HEK293 (cell line): ENCODE results near the gene OLA1.

Source experiments
- CTCF ChIA-PET: fragments of 350-600 bp; formaldehyde crosslinking; extraction: SDS; loops from one replicate; lab custom pipeline; 2021; ENCODE audit warnings: antibody characterized with exemption; lab: Yijun Ruan, JAX
- POLR2A ChIA-PET: fragments of 300-600 bp; formaldehyde crosslinking; extraction: SDS; loops from one replicate; lab custom pipeline; 2020; ENCODE audit warnings: antibody characterized with exemption, inconsistent platforms; lab: Yijun Ruan, JAX
- H3K27ac ChIP-seq: fragments of 200-500 bp; sonication (Bioruptor generic); 2 replicates; pipeline ENCODE4 v1.5.1; 2014; ENCODE audit warnings: low read depth, low read length, control low read depth, inconsistent platforms; ENCODE audit errors: extremely low read depth
- H3K36me3 ChIP-seq, 2 experiments: fragments of 200-500 bp in 1 of 2; sonication (Bioruptor generic) in 1 of 2; 1 replicate in 1 of 2; 2 replicates in 1 of 2; pipeline ENCODE4 v1.5.1; 2014 to 2017; ENCODE audit warnings: inconsistent platforms in 2 of 2, low read length in 2 of 2; ENCODE audit not compliant: control insufficient read depth in 2 of 2, insufficient read depth in 1 of 2
- H3K4me1 ChIP-seq: fragments of 200-500 bp; sonication (Bioruptor generic); 2 replicates; pipeline ENCODE4 v1.5.1; 2014; ENCODE audit warnings: mild to moderate bottlenecking, low read length, inconsistent platforms; ENCODE audit not compliant: control insufficient read depth, insufficient read depth
- H3K4me3 ChIP-seq: 2 replicates; pipeline ENCODE4 v1.5.1; 2011; ENCODE audit warnings: low read depth, mild to moderate bottlenecking, control low read depth, low read length, moderate library complexity
- H3K9me3 ChIP-seq: fragments of 200-500 bp; sonication (Bioruptor generic); 2 replicates; pipeline ENCODE4 v1.5.1; 2014; ENCODE audit warnings: low read depth, low read length, inconsistent platforms; ENCODE audit not compliant: control insufficient read depth, insufficient read depth
- HOXD13 ChIP-seq: sonication (generic); formaldehyde crosslinking; IDR thresholded peaks from 2 replicates; pipeline ENCODE4 v1.8.0; 2022; ENCODE audit warnings: missing genetic modification reagents, borderline replicate concordance
- SCRT2 ChIP-seq: fragments of 450-650 bp; formaldehyde crosslinking; IDR thresholded peaks from 2 replicates; pipeline ENCODE4 v1.5.1; 2016; ENCODE audit warnings: missing biosample characterization, missing genetic modification characterization
- SP2 ChIP-seq: fragments of 450-650 bp; formaldehyde crosslinking; IDR thresholded peaks from 2 replicates; pipeline ENCODE4 v1.5.1; 2016; ENCODE audit warnings: missing biosample characterization, missing genetic modification characterization
- WT1 ChIP-seq: fragments of 450-650 bp; formaldehyde crosslinking; IDR thresholded peaks from 2 replicates; pipeline ENCODE4 v1.5.1; 2016; ENCODE audit warnings: missing biosample characterization, missing genetic modification characterization
- ZEB2 ChIP-seq: fragments of 450-650 bp; formaldehyde crosslinking; IDR thresholded peaks from 2 replicates; pipeline ENCODE4 v1.5.1; 2016; ENCODE audit warnings: missing biosample characterization, missing genetic modification characterization
- ZFP3 ChIP-seq: fragments of 450-650 bp; formaldehyde crosslinking; IDR thresholded peaks from 2 replicates; pipeline ENCODE4 v1.5.1; 2016; ENCODE audit warnings: low read depth, missing biosample characterization, missing genetic modification characterization
- ZNF114 ChIP-seq: fragments of 450-650 bp; formaldehyde crosslinking; IDR thresholded peaks from 2 replicates; pipeline ENCODE4 v1.5.0; 2017; ENCODE audit warnings: missing biosample characterization, missing genetic modification characterization
- ZNF133 ChIP-seq: fragments of 450-650 bp; formaldehyde crosslinking; IDR thresholded peaks from 2 replicates; pipeline ENCODE4 v1.5.1; 2016; ENCODE audit warnings: missing biosample characterization, missing genetic modification characterization
- ZNF202 ChIP-seq: fragments of 450-650 bp; formaldehyde crosslinking; IDR thresholded peaks from 2 replicates; pipeline ENCODE4 v1.5.1; 2016; ENCODE audit warnings: missing biosample characterization, missing genetic modification characterization, borderline replicate concordance
- ZNF239 ChIP-seq: fragments of 450-650 bp; formaldehyde crosslinking; IDR thresholded peaks from 2 replicates; pipeline ENCODE4 v1.5.1; 2016; ENCODE audit warnings: missing biosample characterization, missing genetic modification characterization
- ZNF26 ChIP-seq: fragments of 450-650 bp; formaldehyde crosslinking; IDR thresholded peaks from 2 replicates; pipeline ENCODE4 v1.5.1; 2016; ENCODE audit warnings: missing biosample characterization, missing genetic modification characterization
- ZNF521 ChIP-seq: fragments of 450-650 bp; formaldehyde crosslinking; IDR thresholded peaks from 2 replicates; pipeline ENCODE4 v1.5.1; 2017; ENCODE audit warnings: missing biosample characterization, mild to moderate bottlenecking, missing genetic modification characterization
- ZNF548 ChIP-seq: fragments of 450-650 bp; formaldehyde crosslinking; IDR thresholded peaks from 2 replicates; pipeline ENCODE4 v1.5.1; 2016; ENCODE audit warnings: missing biosample characterization, missing genetic modification characterization
- ZNF549 ChIP-seq: fragments of 450-650 bp; IDR thresholded peaks from 2 replicates; pipeline ENCODE4 v1.5.1; 2018; ENCODE audit warnings: missing biosample characterization, missing genetic modification characterization, mild to moderate bottlenecking, inconsistent platforms, moderate library complexity
- ZNF558 ChIP-seq: fragments of 450-650 bp; formaldehyde crosslinking; IDR thresholded peaks from 2 replicates; pipeline ENCODE4 v1.5.1; 2016; ENCODE audit warnings: missing biosample characterization, missing genetic modification characterization
- ZNF571 ChIP-seq: fragments of 450-650 bp; formaldehyde crosslinking; IDR thresholded peaks from 2 replicates; pipeline ENCODE4 v1.5.0; 2017; ENCODE audit warnings: missing biosample characterization, missing genetic modification characterization
- ZNF600 ChIP-seq: fragments of 450-650 bp; formaldehyde crosslinking; IDR thresholded peaks from 2 replicates; pipeline ENCODE4 v1.5.1; 2016; ENCODE audit warnings: missing biosample characterization, missing genetic modification characterization
- ZNF610 ChIP-seq: fragments of 450-650 bp; formaldehyde crosslinking; IDR thresholded peaks from 2 replicates; pipeline ENCODE4 v1.5.1; 2016; ENCODE audit warnings: missing biosample characterization, missing genetic modification characterization, borderline replicate concordance
- ZNF624 ChIP-seq: fragments of 450-650 bp; formaldehyde crosslinking; IDR thresholded peaks from 2 replicates; pipeline ENCODE4 v1.5.1; 2017; ENCODE audit warnings: missing biosample characterization, missing genetic modification characterization
- ZNF654 ChIP-seq: fragments of 450-650 bp; formaldehyde crosslinking; IDR thresholded peaks from 2 replicates; pipeline ENCODE4 v1.5.1; 2016; ENCODE audit warnings: low read depth, missing biosample characterization, missing genetic modification characterization
- ZNF658 ChIP-seq: fragments of 450-650 bp; formaldehyde crosslinking; IDR thresholded peaks from 2 replicates; pipeline ENCODE4; 2016; ENCODE audit warnings: missing biosample characterization, missing genetic modification characterization
- ZNF677 ChIP-seq: fragments of 450-650 bp; IDR thresholded peaks from 2 replicates; pipeline ENCODE4 v1.5.0; 2018; ENCODE audit warnings: missing biosample characterization, mild to moderate bottlenecking, missing genetic modification characterization, moderate library complexity
- ZNF692 ChIP-seq: fragments of 450-650 bp; formaldehyde crosslinking; IDR thresholded peaks from 2 replicates; pipeline ENCODE4 v1.5.1; 2016; ENCODE audit warnings: missing biosample characterization, missing genetic modification characterization
- ZNF768 ChIP-seq: fragments of 450-650 bp; formaldehyde crosslinking; IDR thresholded peaks from 2 replicates; pipeline ENCODE4 v1.5.1; 2018; ENCODE audit warnings: missing biosample characterization, mild to moderate bottlenecking, missing genetic modification characterization
- TF ChIP-seq, protein P1 (sequence below): fragments of 450-650 bp; formaldehyde crosslinking; IDR thresholded peaks from 2 replicates; pipeline ENCODE4 v1.5.1; 2016; ENCODE audit warnings: missing biosample characterization, missing genetic modification characterization, borderline replicate concordance
- TF ChIP-seq, protein P2 (sequence below): fragments of 450-650 bp; formaldehyde crosslinking; IDR thresholded peaks from 2 replicates; pipeline ENCODE4 v1.5.1; 2017; ENCODE audit warnings: missing biosample characterization, missing genetic modification characterization
- TF ChIP-seq, protein P3 (sequence below): fragments of 450-650 bp; formaldehyde crosslinking; IDR thresholded peaks from 2 replicates; pipeline ENCODE4 v1.5.1; 2016; ENCODE audit warnings: missing biosample characterization, missing genetic modification characterization

The OLA1 gene

GRCh38 chr2:174062934-174063333 lies 185.4 kb downstream of the OLA1 start (continued):
- TF ChIP-seq ZNF692 (tag by site-specific recombination) (no peak), ZNF114 (no peak), ZNF558 (tag by site-specific recombination) (no peak), ZNF768 (no peak), WT1 (tag by site-specific recombination) (no peak), ZNF521 (no peak), ZNF654 (tag by site-specific recombination) (no peak), ZNF239 (tag by site-specific recombination) (no peak), ZFP3 (no peak)
- TF ChIP-seq, protein P1, sequence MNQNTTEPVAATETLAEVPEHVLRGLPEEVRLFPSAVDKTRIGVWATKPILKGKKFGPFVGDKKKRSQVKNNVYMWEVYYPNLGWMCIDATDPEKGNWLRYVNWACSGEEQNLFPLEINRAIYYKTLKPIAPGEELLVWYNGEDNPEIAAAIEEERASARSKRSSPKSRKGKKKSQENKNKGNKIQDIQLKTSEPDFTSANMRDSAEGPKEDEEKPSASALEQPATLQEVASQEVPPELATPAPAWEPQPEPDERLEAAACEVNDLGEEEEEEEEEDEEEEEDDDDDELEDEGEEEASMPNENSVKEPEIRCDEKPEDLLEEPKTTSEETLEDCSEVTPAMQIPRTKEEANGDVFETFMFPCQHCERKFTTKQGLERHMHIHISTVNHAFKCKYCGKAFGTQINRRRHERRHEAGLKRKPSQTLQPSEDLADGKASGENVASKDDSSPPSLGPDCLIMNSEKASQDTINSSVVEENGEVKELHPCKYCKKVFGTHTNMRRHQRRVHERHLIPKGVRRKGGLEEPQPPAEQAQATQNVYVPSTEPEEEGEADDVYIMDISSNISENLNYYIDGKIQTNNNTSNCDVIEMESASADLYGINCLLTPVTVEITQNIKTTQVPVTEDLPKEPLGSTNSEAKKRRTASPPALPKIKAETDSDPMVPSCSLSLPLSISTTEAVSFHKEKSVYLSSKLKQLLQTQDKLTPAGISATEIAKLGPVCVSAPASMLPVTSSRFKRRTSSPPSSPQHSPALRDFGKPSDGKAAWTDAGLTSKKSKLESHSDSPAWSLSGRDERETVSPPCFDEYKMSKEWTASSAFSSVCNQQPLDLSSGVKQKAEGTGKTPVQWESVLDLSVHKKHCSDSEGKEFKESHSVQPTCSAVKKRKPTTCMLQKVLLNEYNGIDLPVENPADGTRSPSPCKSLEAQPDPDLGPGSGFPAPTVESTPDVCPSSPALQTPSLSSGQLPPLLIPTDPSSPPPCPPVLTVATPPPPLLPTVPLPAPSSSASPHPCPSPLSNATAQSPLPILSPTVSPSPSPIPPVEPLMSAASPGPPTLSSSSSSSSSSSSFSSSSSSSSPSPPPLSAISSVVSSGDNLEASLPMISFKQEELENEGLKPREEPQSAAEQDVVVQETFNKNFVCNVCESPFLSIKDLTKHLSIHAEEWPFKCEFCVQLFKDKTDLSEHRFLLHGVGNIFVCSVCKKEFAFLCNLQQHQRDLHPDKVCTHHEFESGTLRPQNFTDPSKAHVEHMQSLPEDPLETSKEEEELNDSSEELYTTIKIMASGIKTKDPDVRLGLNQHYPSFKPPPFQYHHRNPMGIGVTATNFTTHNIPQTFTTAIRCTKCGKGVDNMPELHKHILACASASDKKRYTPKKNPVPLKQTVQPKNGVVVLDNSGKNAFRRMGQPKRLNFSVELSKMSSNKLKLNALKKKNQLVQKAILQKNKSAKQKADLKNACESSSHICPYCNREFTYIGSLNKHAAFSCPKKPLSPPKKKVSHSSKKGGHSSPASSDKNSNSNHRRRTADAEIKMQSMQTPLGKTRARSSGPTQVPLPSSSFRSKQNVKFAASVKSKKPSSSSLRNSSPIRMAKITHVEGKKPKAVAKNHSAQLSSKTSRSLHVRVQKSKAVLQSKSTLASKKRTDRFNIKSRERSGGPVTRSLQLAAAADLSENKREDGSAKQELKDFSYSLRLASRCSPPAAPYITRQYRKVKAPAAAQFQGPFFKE (tag by site-specific recombination) = no peak
- TF ChIP-seq, protein P2, sequence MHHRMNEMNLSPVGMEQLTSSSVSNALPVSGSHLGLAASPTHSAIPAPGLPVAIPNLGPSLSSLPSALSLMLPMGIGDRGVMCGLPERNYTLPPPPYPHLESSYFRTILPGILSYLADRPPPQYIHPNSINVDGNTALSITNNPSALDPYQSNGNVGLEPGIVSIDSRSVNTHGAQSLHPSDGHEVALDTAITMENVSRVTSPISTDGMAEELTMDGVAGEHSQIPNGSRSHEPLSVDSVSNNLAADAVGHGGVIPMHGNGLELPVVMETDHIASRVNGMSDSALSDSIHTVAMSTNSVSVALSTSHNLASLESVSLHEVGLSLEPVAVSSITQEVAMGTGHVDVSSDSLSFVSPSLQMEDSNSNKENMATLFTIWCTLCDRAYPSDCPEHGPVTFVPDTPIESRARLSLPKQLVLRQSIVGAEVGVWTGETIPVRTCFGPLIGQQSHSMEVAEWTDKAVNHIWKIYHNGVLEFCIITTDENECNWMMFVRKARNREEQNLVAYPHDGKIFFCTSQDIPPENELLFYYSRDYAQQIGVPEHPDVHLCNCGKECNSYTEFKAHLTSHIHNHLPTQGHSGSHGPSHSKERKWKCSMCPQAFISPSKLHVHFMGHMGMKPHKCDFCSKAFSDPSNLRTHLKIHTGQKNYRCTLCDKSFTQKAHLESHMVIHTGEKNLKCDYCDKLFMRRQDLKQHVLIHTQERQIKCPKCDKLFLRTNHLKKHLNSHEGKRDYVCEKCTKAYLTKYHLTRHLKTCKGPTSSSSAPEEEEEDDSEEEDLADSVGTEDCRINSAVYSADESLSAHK (tag by site-specific recombination) = no peak

- ChIA-PET CTCF (interaction anchor here (0.7 to 1.0 kb wide), 2 partner anchors 17 to 730 kb away, joined by 4 read pairs; no protein-coding TSS in a partner anchor), POLR2A (no interaction called here)
- Histone ChIP-seq H3K36me3 (no peaks in the 10 kb centered on the region), H3K4me3 (no peak overlapping the region), H3K27ac (no peak overlapping the region), H3K9me3 (no peaks in the 10 kb centered on the region), H3K4me1 (no peaks in the 10 kb centered on the region)
- no peak for TF ChIP-seq ZNF548 (tag by site-specific recombination)
- TF ChIP-seq, protein P3, sequence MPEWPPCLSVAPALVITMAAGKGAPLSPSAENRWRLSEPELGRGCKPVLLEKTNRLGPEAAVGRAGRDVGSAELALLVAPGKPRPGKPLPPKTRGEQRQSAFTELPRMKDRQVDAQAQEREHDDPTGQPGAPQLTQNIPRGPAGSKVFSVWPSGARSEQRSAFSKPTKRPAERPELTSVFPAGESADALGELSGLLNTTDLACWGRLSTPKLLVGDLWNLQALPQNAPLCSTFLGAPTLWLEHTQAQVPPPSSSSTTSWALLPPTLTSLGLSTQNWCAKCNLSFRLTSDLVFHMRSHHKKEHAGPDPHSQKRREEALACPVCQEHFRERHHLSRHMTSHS (tag by site-specific recombination) = no peak
- TF ChIP-seq ZNF658 (tag by site-specific recombination) = no peak
- no peak for TF ChIP-seq ZNF624 (tag by site-specific recombination)
- TF ChIP-seq ZNF571 (tag by site-specific recombination) = no peak
- no peak for TF ChIP-seq ZNF600 (tag by site-specific recombination)
- no peak for TF ChIP-seq SP2 (tag by site-specific recombination)
- TF ChIP-seq ZNF549 (tag by site-specific recombination) = no peak
- TF ChIP-seq ZEB2 (tag by site-specific recombination) = no peak
- no peak for TF ChIP-seq ZNF202 (tag by site-specific recombination)
- TF ChIP-seq ZNF26 (tag by site-specific recombination) = no peak
- no peak for TF ChIP-seq ZNF610
- TF ChIP-seq ZNF677 (tag by site-specific recombination) = no peak
- no peak for TF ChIP-seq SCRT2
- no peak for TF ChIP-seq ZNF133 (tag by site-specific recombination)
- no peak for TF ChIP-seq HOXD13 (CRISPR knock-in tag)
Measured at GRCh38 chr2:174059884-174060244, 188.5 kb downstream of the OLA1 start.
